NCI-H748 (cell line): ENCODE data around the gene SETD3.

Source experiments
- DNase-seq: peaks from one replicate; lab custom pipeline; 2025; ENCODE audit not compliant: unreplicated experiment; lab: John Stamatoyannopoulos, UW

Gene SETD3

GRCh38 chr14:99460793-99461192 is 19.9 kb downstream of the SETD3 start:
- DNase-seq, result no peak

- no peak for DNase-seq
These were observed 21.1 kb downstream of the SETD3 start for GRCh38 chr14:99459481-99460100.

GRCh38 chr14:99454246-99454645 is 26.4 kb downstream of the SETD3 start:
- no peak for DNase-seq

- DNase-seq, result no peak
These were observed 27.7 kb downstream of the SETD3 start for GRCh38 chr14:99452968-99453367.

- no peak for DNase-seq
These were observed 29.4 kb downstream of the SETD3 start for GRCh38 chr14:99451234-99451633.

GRCh38 chr14:99450266-99450665 is 30.4 kb downstream of the SETD3 start:
- no peak for DNase-seq

- no peak for DNase-seq
These were observed 32.9 kb downstream of the SETD3 start for GRCh38 chr14:99447739-99448138.

- DNase-seq, result no peak
These were observed 34.7 kb downstream of the SETD3 start for GRCh38 chr14:99445931-99446330.

GRCh38 chr14:99441918-99442317 is 38.7 kb downstream of the SETD3 start:
- DNase-seq, result no peak

GRCh38 chr14:99441157-99441870 is 39.3 kb downstream of the SETD3 start:
- DNase-seq, result no peak

GRCh38 chr14:99440278-99440677 is 40.4 kb downstream of the SETD3 start:
- DNase-seq, result no peak

GRCh38 chr14:99437706-99438105 is 43.0 kb downstream of the SETD3 start:
- DNase-seq, result no peak

- DNase-seq, result no peak
These were observed 44.1 kb downstream of the SETD3 start for GRCh38 chr14:99436247-99437180.

- no peak for DNase-seq
These were observed 45.3 kb downstream of the SETD3 start for GRCh38 chr14:99435327-99435726.

GRCh38 chr14:99432485-99432884 is 48.2 kb downstream of the SETD3 start:
- DNase-seq, result no peak

GRCh38 chr14:99431986-99432385 is 48.7 kb downstream of the SETD3 start:
- no peak for DNase-seq

- DNase-seq, result no peak
These were observed 50.2 kb downstream of the SETD3 start for GRCh38 chr14:99430491-99430890.

GRCh38 chr14:99427632-99428300 is 52.9 kb downstream of the SETD3 start:
- DNase-seq, result no peak

GRCh38 chr14:99426813-99427346 is 53.8 kb downstream of the SETD3 start:
- no peak for DNase-seq

GRCh38 chr14:99426265-99426664 is 54.4 kb downstream of the SETD3 start:
- DNase-seq, result no peak

GRCh38 chr14:99425272-99425681 is 55.4 kb downstream of the SETD3 start:
- DNase-seq, result peak; percentile 63
